Dermis blood vessel endothelial cell (primary cell): ENCODE measurements around the gene MBD6. TPM values are rescaled to one million over a fixed set of nuclear protein-coding genes. Genes with fewer than 3 reads are reported as not detected.

Source experiments
- DNase-seq: peaks from one replicate; pipeline ENCODE4 v3.0.0; 2010
- total RNA-seq: library from RNA; depleted of rRNA; stranded (reverse); fragments of >200 nt; gene quantifications from 2 replicates; pipeline ENCODE4 v1.2.3, GENCODE V29; 2014

MBD6 gene
- 12.8 and 17.0 TPM in 2 replicates for total RNA-seq

- DNase-seq = peak; percentile 86
Measured at GRCh38 chr12:57522011-57522886, at the start of gene MBD6. Gene MBD6, plus strand, starts transcription at chr12:57522824. Its CDS starts 1,480 bp downstream, at chr12:57524304.

DNA sequence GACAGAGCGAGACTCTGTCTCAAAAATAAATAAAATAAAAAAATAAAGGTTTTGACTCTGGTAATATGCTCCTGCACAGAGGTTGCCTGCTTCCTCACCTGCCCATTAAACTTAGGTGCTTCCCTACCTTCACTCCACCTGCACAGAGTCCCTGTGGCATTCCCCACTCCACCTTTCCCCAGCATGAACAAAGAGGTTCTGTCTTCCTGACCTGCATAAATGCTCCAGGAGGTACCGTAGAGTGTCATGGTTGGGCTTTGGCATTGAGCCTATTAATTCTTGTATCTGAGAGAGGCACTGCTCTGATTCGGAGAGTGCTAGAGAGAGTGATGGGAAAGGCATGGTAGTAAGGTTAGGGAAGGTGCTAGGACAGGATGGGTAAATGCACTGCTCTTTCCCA is 49.2 kb upstream of the MBD6 start:
- DNase-seq = no peak

- no peak for DNase-seq
Measured at GRCh38 chr12:57473886-57474285, 48.7 kb upstream of the MBD6 start.

- no peak for DNase-seq
Measured at GRCh38 chr12:57474430-57474829, 48.2 kb upstream of the MBD6 start.

- DNase-seq = no peak
Measured at GRCh38 chr12:57474862-57475261, 47.8 kb upstream of the MBD6 start.

- peak; percentile 35 for DNase-seq
Measured at GRCh38 chr12:57475271-57476161, 47.1 kb upstream of the MBD6 start.

DNA sequence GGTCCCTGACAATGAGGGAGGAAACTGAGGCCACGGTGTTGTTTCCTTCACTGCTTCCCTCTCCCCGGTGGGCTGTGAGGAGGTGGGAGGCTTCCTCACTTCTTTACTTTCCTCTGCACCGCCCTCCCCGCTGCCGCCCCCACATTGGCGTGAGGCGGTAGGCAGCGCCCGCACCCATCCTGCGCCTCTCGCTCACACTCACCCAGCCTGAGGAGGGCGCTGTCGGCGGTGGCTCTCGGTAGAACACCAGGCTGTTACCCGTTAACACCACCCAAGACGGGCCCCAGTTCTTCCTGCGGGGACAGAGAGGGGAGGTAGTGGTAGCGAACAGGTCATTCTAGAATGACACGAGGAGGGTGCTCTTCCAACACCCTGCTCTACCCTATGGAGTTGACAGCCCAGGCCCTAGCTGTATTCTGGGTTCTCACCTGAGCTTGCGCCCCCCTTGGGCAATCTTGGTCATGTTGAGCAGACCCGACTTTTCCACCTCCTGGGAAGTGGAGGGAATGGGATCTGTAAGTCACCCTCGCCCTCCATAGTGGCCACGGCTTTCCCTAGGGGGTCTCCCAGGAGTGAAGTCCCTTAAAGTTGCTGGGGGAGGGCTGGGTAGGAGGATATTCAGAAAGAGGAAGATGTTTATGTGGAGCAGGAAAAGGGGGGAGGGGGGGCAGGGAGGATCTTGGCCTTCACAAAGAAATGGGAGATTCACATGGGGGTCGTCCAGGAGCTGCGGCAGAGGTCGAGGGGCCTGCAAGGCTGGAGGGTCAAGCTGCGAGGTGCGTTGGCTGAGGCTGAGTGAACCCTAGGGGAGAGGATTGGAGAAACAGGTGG is 46.2 kb upstream of the MBD6 start:
- no peak for DNase-seq

GRCh38 chr12:57476993-57477709 is 45.5 kb upstream of the MBD6 start:
- DNase-seq = no peak

- DNase-seq = no peak
Measured at GRCh38 chr12:57477710-57478681, 44.6 kb upstream of the MBD6 start.

DNA sequence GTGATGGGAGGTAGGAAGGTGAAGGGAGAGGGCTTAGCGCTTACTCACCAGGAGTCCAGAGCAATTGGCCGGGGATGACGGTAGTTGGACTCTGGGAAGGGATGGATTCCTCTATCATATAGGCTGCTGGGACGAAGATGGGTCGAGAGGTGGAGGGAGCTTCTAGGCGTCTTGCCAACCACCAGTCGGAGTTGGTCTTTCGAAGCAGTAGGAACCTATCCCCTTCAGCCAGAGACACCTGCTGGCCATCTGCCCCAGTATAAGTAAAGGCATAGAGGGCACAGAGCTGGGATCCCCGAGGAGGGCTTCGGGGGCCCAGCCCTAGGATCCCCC is 43.6 kb upstream of the MBD6 start:
- DNase-seq = no peak

- DNase-seq = peak; percentile 34
Measured at GRCh38 chr12:57479376-57480115, 43.1 kb upstream of the MBD6 start, which contains the start of gene ARHGAP9. Gene ARHGAP9, minus strand, starts transcription at chr12:57479866. Its CDS starts 460 bp downstream, at chr12:57479406.

- DNase-seq = no peak
Measured at GRCh38 chr12:57481671-57482070, 41.0 kb upstream of the MBD6 start.

DNA sequence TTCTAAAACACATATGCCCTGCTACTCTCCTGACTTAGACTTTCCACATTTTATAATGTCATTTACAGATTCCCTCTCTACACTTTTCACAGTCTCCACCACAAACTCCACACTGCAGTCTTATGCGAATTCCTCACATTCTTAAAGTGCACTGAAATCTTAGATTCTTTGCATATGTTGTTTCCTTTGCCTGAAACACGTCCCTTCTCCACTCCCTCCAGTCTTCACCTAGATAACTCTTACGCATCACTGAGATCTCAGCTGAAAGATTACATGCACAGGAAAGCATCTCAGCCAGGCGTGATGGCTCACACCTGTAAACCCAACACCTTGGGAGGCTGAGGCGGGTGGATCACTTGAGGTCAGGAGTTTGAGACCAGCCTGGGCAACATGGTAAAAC is 39.2 kb upstream of the MBD6 start:
- DNase-seq = no peak

GRCh38 chr12:57485695-57486094 is 36.9 kb upstream of the MBD6 start:
- DNase-seq = no peak

DNA sequence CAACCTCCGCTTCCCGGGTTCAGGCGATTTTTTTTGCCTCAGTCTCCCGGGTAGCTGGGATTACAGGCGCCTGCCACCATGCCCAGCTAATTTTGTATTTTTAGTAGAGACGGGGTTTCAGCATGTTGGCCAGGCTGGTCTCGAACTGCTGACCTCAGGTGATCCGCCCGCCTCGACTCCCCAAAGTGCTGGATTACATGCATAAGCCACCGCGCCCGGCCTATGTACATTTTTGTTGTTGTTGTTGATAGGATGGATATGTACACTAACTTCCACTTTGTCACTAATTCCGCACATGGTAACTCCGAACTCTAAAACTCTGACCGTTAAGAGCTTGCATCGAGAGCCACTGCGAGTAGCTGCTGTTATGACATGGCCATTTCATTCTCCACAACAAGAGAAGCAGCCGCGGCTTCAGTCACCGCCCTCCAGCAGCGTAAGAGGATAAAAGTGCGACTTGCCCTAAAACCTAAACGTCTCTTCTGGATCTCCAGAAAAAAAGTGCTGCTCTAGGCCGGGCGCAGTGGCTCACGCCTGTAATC is 35.5 kb upstream of the MBD6 start:
- no peak for DNase-seq

GRCh38 chr12:57487597-57488401 is 34.8 kb upstream of the MBD6 start, which contains the start of gene MARS1:
Gene MARS1, plus strand, starts transcription at chr12:57488068. Its CDS starts 23 bp downstream, at chr12:57488091.
- peak; percentile 96 for DNase-seq

DNA sequence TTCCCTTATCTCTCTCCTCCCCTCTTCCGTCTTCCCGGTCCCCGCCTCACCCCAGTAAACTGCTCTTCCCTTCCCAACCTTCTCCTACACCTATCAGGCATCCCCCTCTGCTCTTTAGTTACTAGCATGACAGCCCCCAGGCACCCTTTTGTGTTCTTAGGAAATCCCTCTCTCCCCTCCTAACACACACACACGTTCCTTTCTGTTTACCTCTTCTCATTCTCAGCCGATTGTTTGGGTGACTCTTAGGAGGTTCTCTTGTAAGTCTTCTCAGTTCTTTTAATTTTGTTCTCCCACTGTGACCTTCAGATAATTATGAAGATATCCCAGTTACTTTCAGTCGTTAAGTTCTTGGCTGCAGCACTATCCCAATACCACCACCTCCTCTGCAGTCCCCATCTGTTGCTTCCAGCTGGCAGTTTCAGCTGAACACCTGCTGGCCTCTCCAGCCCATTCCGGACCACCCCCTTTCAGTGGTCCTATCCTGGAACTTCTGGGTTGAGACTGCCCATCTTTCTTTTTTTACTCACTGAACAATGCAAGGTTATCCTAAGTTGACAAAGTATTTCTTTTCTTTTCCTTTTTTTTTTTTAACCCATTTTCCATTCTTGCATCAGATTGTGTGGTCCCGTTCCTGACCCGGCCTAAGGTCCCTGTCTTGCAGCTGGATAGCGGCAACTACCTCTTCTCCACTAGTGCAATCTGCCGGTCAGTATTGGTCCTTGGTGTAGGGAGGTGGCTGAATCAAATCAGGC is 34.0 kb upstream of the MBD6 start:
- DNase-seq = peak; percentile 23

GRCh38 chr12:57489157-57489641 is 33.4 kb upstream of the MBD6 start:
- no peak for DNase-seq
